Measurements from ENCODE around the gene RBM6. TPM values are rescaled to one million over a fixed set of nuclear protein-coding genes. Genes with fewer than 3 reads are reported as not detected.
A peak's percentile ranks its signal among the peaks of the same experiment; 100 is the strongest.

RBM6 gene
- total RNA-seq, 1 donor from 2014 or later: 53.9 TPM

GRCh38 chr3:50122071-50122470 lies 182.1 kb downstream of the RBM6 start:
- Mint-ChIP-seq H3K27ac (ENCODE audit: unreplicated experiment) (no peak overlapping the region), H3K4me1 (ENCODE audit: low read depth, unreplicated experiment) (peaks cover 7% of the 10 kb centered on the region), H3K9me3 (ENCODE audit: unreplicated experiment) (no peaks in the 10 kb centered on the region), H3K4me3 (ENCODE audit: unreplicated experiment) (no peak overlapping the region), H3K36me3 (ENCODE audit: low read depth, unreplicated experiment) (peaks cover 14% of the 10 kb centered on the region), H3K27me3 (ENCODE audit: low read depth, unreplicated experiment) (no peaks in the 10 kb centered on the region)
- Histone ChIP-seq H3K36me3 (ENCODE audit: insufficient read depth, low read length) (peaks cover 20% of the 10 kb centered on the region), H3K4me1 (ENCODE audit: insufficient read depth, low read length) (peaks cover 7% of the 10 kb centered on the region), H3K4me2 (ENCODE audit: low read length) (no peak overlapping the region), H3K27ac (ENCODE audit: low read depth, low read length) (no peak overlapping the region), H3K79me2 (ENCODE audit: insufficient read depth, low read length) (no peaks in the 10 kb centered on the region), H3K9ac (ENCODE audit: low read length) (no peak overlapping the region), H3K9me3 (ENCODE audit: insufficient read depth, low read depth, low read length) (no peaks in the 10 kb centered on the region), H4K20me1 (ENCODE audit: insufficient read depth, low read length) (peaks cover 54% of the 10 kb centered on the region), H2AFZ (ENCODE audit: low read depth, low read length) (no peak overlapping the region), H3K27me3 (ENCODE audit: insufficient read depth, low read length) (no peaks in the 10 kb centered on the region), H3K4me3 (ENCODE audit: insufficient read depth, low read depth, low read length) (no peak overlapping the region)
- FAIRE-seq: no peak
- DNase-seq (ENCODE audit: low read depth): no peak
- no peak for TF ChIP-seq EZH2 (IDR thresholded peaks at IDR 0.05; ENCODE audit: insufficient read depth, low read length)
- no peak for TF ChIP-seq CTCF (IDR thresholded peaks at IDR 0.05; ENCODE audit: insufficient read depth, low read depth, low read length)

DNA sequence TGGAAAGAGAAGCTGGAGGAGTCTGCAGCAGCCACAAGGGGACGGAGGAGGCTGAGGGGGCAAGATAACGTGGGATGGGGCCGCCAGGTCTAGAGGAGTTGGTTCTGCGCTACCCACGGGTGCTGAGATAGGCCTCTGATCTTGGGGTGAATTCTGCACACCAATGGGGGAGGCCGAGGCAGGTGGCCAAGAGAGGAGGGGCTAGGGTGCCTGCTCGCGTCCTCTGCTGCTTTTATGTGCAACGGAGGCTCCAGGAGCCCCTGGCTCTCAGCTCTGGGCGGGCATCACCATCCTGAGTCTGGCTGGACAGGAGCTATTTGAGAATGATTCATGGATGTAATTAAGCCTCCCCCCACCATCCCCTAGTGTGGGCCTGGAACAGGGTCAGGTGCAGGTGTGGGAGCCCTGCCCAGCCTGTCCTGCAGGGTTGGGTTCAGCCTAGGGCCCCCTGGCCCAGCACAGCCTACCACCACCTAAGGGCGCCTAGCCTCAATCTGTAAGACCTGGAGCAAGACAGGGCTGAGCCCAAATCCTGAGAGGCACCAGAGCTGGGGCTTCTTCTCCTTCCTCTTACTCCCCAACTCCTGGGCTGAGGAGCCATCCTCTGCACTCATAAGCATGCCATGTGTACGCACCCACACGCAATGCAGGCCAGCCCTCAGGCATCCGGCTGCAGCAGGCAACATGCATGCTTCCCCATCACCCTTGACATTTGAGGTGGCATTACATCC lies 182.9 kb downstream of the RBM6 start:
- Histone ChIP-seq H3K36me3 (ENCODE audit: insufficient read depth, low read length) (peaks cover 15% of the 10 kb centered on the region), H3K4me2 (ENCODE audit: low read length) (no peak overlapping the region), H3K27me3 (ENCODE audit: insufficient read depth, low read length) (no peaks in the 10 kb centered on the region), H3K79me2 (ENCODE audit: insufficient read depth, low read length) (no peaks in the 10 kb centered on the region), H3K27ac (ENCODE audit: low read depth, low read length) (no peak overlapping the region), H4K20me1 (ENCODE audit: insufficient read depth, low read length) (peaks cover 52% of the 10 kb centered on the region), H3K9me3 (ENCODE audit: insufficient read depth, low read depth, low read length) (no peaks in the 10 kb centered on the region), H3K4me1 (ENCODE audit: insufficient read depth, low read length) (peaks cover 7% of the 10 kb centered on the region), H3K9ac (ENCODE audit: low read length) (no peak overlapping the region), H3K4me3 (ENCODE audit: insufficient read depth, low read depth, low read length) (no peak overlapping the region), H2AFZ (ENCODE audit: low read depth, low read length) (no peak overlapping the region)
- peaks cover 7% of the 10 kb centered on the region for H3K4me1 Mint-ChIP-seq (ENCODE audit: low read depth, unreplicated experiment)
- H3K27me3 Mint-ChIP-seq (ENCODE audit: low read depth, unreplicated experiment): no peaks in the 10 kb centered on the region
- peaks cover 14% of the 10 kb centered on the region for H3K36me3 Mint-ChIP-seq (ENCODE audit: low read depth, unreplicated experiment)
- H3K4me3 Mint-ChIP-seq (ENCODE audit: unreplicated experiment): no peak overlapping the region
- H3K27ac Mint-ChIP-seq (ENCODE audit: unreplicated experiment): no peak overlapping the region
- H3K9me3 Mint-ChIP-seq (ENCODE audit: unreplicated experiment): no peaks in the 10 kb centered on the region
- DNase-seq (ENCODE audit: low read depth): no peak
- TF ChIP-seq EZH2 (IDR thresholded peaks at IDR 0.05; ENCODE audit: insufficient read depth, low read length): no peak
- FAIRE-seq: no peak

DNA sequence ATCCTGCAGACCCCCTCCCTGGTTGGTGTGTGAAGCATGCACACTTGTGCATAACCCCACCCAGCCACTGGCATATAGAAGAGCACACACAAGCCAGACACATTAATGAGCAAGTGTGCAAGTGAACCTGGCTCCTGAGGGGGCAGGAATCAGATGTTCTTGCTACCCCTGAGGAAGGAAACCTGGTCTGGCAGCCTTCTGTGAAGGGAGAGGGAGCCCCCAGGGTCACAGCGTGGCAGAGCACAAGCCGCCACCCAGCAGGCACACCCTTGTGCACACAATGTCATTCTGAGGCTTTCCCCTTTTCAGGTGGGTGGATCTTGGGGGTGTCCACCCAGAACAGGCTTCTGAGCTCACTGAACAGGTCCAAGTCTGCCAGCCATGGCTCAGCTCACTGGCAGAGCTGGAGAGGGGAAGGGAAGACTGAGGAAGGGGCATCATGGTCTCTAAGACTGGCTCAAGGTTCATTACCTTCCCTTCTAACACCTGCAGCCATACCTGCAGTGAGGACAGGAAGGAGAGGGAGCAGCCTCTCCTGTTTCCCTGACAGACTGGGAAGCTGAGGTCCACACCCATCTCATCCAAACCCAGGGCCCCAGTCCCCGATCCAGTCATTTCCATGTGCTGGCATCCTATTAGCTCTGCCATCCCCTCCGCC lies 183.6 kb downstream of the RBM6 start:
- Mint-ChIP-seq H3K4me3 (ENCODE audit: unreplicated experiment) (no peak overlapping the region), H3K27ac (ENCODE audit: unreplicated experiment) (peak overlapping the region; percentile 41)
- no peak for FAIRE-seq

More for the DNA sequence above, 183.6 kb downstream of the RBM6 start:
- H3K27ac ChIP-seq (ENCODE audit: low read depth, low read length): no peak overlapping the region
- H4K20me1 ChIP-seq (ENCODE audit: insufficient read depth, low read length): peaks cover 45% of the 10 kb centered on the region
- H3K36me3 ChIP-seq (ENCODE audit: insufficient read depth, low read length): peaks cover 9% of the 10 kb centered on the region
- DNase-seq (ENCODE audit: low read depth): no peak
- H3K9me3 ChIP-seq (ENCODE audit: insufficient read depth, low read depth, low read length): no peaks in the 10 kb centered on the region
- H3K4me3 ChIP-seq (ENCODE audit: insufficient read depth, low read depth, low read length): no peak overlapping the region
- peaks cover 7% of the 10 kb centered on the region for H3K4me1 ChIP-seq (ENCODE audit: insufficient read depth, low read length)
- no peaks in the 10 kb centered on the region for H3K9me3 Mint-ChIP-seq (ENCODE audit: unreplicated experiment)
- peaks cover 7% of the 10 kb centered on the region for H3K4me1 Mint-ChIP-seq (ENCODE audit: low read depth, unreplicated experiment)
- H3K4me2 ChIP-seq (ENCODE audit: low read length): no peak overlapping the region
- H3K79me2 ChIP-seq (ENCODE audit: insufficient read depth, low read length): no peaks in the 10 kb centered on the region
- TF ChIP-seq EZH2 (IDR thresholded peaks at IDR 0.05; ENCODE audit: insufficient read depth, low read length) (no peak), CTCF (IDR thresholded peaks at IDR 0.05; ENCODE audit: insufficient read depth, low read depth, low read length) (no peak)
- H3K27me3 ChIP-seq (ENCODE audit: insufficient read depth, low read length): no peaks in the 10 kb centered on the region
- no peak overlapping the region for H2AFZ ChIP-seq (ENCODE audit: low read depth, low read length)
- H3K27me3 Mint-ChIP-seq (ENCODE audit: low read depth, unreplicated experiment): no peaks in the 10 kb centered on the region
- peaks cover 10% of the 10 kb centered on the region for H3K36me3 Mint-ChIP-seq (ENCODE audit: low read depth, unreplicated experiment)
- no peak overlapping the region for H3K9ac ChIP-seq (ENCODE audit: low read length)

All from astrocyte (in vitro differentiated cells and primary cell).